Endothelial cell of hepatic sinusoid (primary cell): ENCODE data around the gene RBM20.

Experiments
- in situ Hi-C: cut with HindIII; loops from 2 replicates; pipeline ENCODE4 v1.10.0; 2017; ENCODE audit warnings: low sequenced_read_pairs

The RBM20 gene

GRCh38 chr10:110797416-110797815 is 153.3 kb downstream of the RBM20 start:
- in situ Hi-C loops, result loop anchor here (25.0 kb wide), 1 partner anchor 1340 kb away; no protein-coding TSS in a partner anchor

- in situ Hi-C loops, result loop anchor here (25.0 kb wide), 1 partner anchor 1339 kb away; no protein-coding TSS in a partner anchor
Measured at GRCh38 chr10:110798340-110798739, 154.2 kb downstream of the RBM20 start.

- in situ Hi-C loops, result no loop called here
Measured at GRCh38 chr10:110802090-110802489, 158.0 kb downstream of the RBM20 start.

GRCh38 chr10:110802551-110803238 is 158.6 kb downstream of the RBM20 start:
- in situ Hi-C loops, result no loop called here

- in situ Hi-C loops, result no loop called here
Measured at GRCh38 chr10:110803239-110803749, 159.2 kb downstream of the RBM20 start.

- in situ Hi-C loops, result no loop called here
Measured at GRCh38 chr10:110803830-110804338, 159.7 kb downstream of the RBM20 start.

- in situ Hi-C loops, result no loop called here
Measured at GRCh38 chr10:110804376-110804775, 160.2 kb downstream of the RBM20 start.

GRCh38 chr10:110805292-110805691 is 161.2 kb downstream of the RBM20 start:
- in situ Hi-C loops, result no loop called here

- in situ Hi-C loops, result no loop called here
Measured at GRCh38 chr10:110806335-110806734, 162.2 kb downstream of the RBM20 start.

GRCh38 chr10:110808123-110808522 is 164.0 kb downstream of the RBM20 start:
- in situ Hi-C loops, result no loop called here

- in situ Hi-C loops, result no loop called here
Measured at GRCh38 chr10:110808615-110809014, 164.5 kb downstream of the RBM20 start.

GRCh38 chr10:110810625-110811024 is 166.5 kb downstream of the RBM20 start:
- in situ Hi-C loops, result no loop called here

GRCh38 chr10:110811791-110812581 is 167.8 kb downstream of the RBM20 start:
- in situ Hi-C loops, result no loop called here

GRCh38 chr10:110812583-110812982 is 168.4 kb downstream of the RBM20 start:
- in situ Hi-C loops, result no loop called here

- in situ Hi-C loops, result no loop called here
Measured at GRCh38 chr10:110813743-110814472, 169.8 kb downstream of the RBM20 start.

- in situ Hi-C loops, result no loop called here
Measured at GRCh38 chr10:110815354-110816004, 171.3 kb downstream of the RBM20 start.

- in situ Hi-C loops, result no loop called here
Measured at GRCh38 chr10:110817614-110818013, 173.5 kb downstream of the RBM20 start.

GRCh38 chr10:110818311-110819256 is 174.4 kb downstream of the RBM20 start:
- in situ Hi-C loops, result no loop called here

GRCh38 chr10:110820321-110820814 is 176.2 kb downstream of the RBM20 start:
- in situ Hi-C loops, result no loop called here
